Endothelial cell of umbilical vein (primary cell): Measurements from ENCODE around the gene CELF2. TPM values are rescaled to one million over a fixed set of nuclear protein-coding genes. Genes with fewer than 3 reads are reported as not detected.

Experiments used
- BruUV-seq: library from RNA; stranded (reverse); fragments of 400-500 nt; replicated peaks from 2 replicates; lab custom pipeline; 2021; lab: Mats Ljungman, UMichigan
- CTCF ChIA-PET: fragments of 300-600, 350-600 bp; sonication (Branson Sonifier 250); formaldehyde crosslinking; loops from one replicate; lab custom pipeline; 2021; ENCODE audit warnings: antibody characterized with exemption, inconsistent platforms; lab: Charles Lee
- POLR2A ChIA-PET: fragments of 300-600, 350-600 bp; sonication (Branson Sonifier 250); formaldehyde crosslinking; loops from one replicate; lab custom pipeline; 2021; ENCODE audit warnings: antibody characterized with exemption, inconsistent platforms; lab: Charles Lee
- DNase-seq: peaks from one replicate; pipeline ENCODE4 v3.0.0-alpha.2; 2011; ENCODE audit warnings: low read depth, low spot score
- FAIRE-seq: peaks from 2 replicates; lab custom pipeline; 2011; peaks lifted over from hg19 to GRCh38; lab: Jason Lieb, UNC
- H2AFZ ChIP-seq: 2 replicates; pipeline ENCODE4 v1.6.0; 2012; ENCODE audit warnings: low read depth, low read length, control low read depth, inconsistent platforms
- H3K27ac ChIP-seq: 2 replicates; pipeline ENCODE4 v1.5.1; 2011; ENCODE audit warnings: low read depth, mild to moderate bottlenecking, control low read depth, low read length, moderate library complexity; ENCODE audit not compliant: insufficient read depth
- H3K27me3 ChIP-seq, 2 experiments: 2 replicates each; pipeline versions ENCODE4 v1.6.0 to v1.6.1; 2011; ENCODE audit warnings: low read length in 2 of 2, mixed read lengths in 1 of 2; ENCODE audit not compliant: control insufficient read depth in 2 of 2, insufficient read depth in 2 of 2
- H3K36me3 ChIP-seq, 2 experiments: 2 replicates in 1 of 2; 3 replicates in 1 of 2; pipeline ENCODE4 v1.5.1; 2011; ENCODE audit warnings: low read length in 2 of 2, mild to moderate bottlenecking in 1 of 2, moderate library complexity in 1 of 2; ENCODE audit not compliant: control insufficient read depth in 2 of 2, insufficient read depth in 2 of 2; ENCODE audit errors: extremely low read depth in 1 of 2
- H3K4me1 ChIP-seq: 3 replicates; pipeline ENCODE4 v1.5.1; 2011; ENCODE audit warnings: mild to moderate bottlenecking, low read length; ENCODE audit not compliant: control insufficient read depth, insufficient read depth; ENCODE audit errors: extremely low read depth
- H3K4me2 ChIP-seq: 2 replicates; pipeline ENCODE4 v1.6.1; 2011; ENCODE audit warnings: low read length, control low read depth, mixed read lengths; ENCODE audit not compliant: insufficient read depth
- H3K4me3 ChIP-seq, 3 experiments: fragments of 200-600 bp in 1 of 3; sonication (generic), shearing (Covaris generic) in 1 of 3; replicated peaks in 1 of 3; 2 replicates each; pipeline ENCODE4 v1.5.1; 2011 to 2016; ENCODE audit warnings: control low read depth in 3 of 3, low read length in 3 of 3, mild to moderate bottlenecking in 2 of 3, inconsistent platforms in 1 of 3, low read depth in 1 of 3, moderate library complexity in 1 of 3; ENCODE audit not compliant: insufficient read depth in 1 of 3
- H3K79me2 ChIP-seq: 2 replicates; pipeline ENCODE4 v1.6.0; 2012; ENCODE audit warnings: low read length, inconsistent platforms; ENCODE audit not compliant: control insufficient read depth, insufficient read depth
- H3K9ac ChIP-seq: replicated peaks from 2 replicates; pipeline ENCODE3; 2011; ENCODE audit warnings: low read length, control low read depth; ENCODE audit not compliant: insufficient read depth; ENCODE audit errors: extremely low read depth
- H3K9me1 ChIP-seq: replicated peaks from 3 replicates; pipeline ENCODE4 v1.6.0; 2011; ENCODE audit warnings: mild to moderate bottlenecking, low read length; ENCODE audit not compliant: control insufficient read depth, insufficient read depth; ENCODE audit errors: extremely low read depth
- H3K9me3 ChIP-seq: replicated peaks from 2 replicates; pipeline ENCODE4 v1.5.1; 2012; ENCODE audit warnings: low read length, inconsistent platforms; ENCODE audit not compliant: control insufficient read depth, insufficient read depth
- H4K20me1 ChIP-seq: replicated peaks from 2 replicates; pipeline ENCODE3; 2011; ENCODE audit warnings: mild to moderate bottlenecking, low read length; ENCODE audit not compliant: control insufficient read depth, insufficient read depth; ENCODE audit errors: extremely low read depth
- EZH2 ChIP-seq: IDR thresholded peaks from 2 replicates; pipeline ENCODE4 v1.6.1; 2012; ENCODE audit warnings: borderline replicate concordance, low read depth, mild to moderate bottlenecking, moderate library complexity, low read length, inconsistent platforms; ENCODE audit not compliant: severe bottlenecking
- FOS ChIP-seq: IDR thresholded peaks from 2 replicates; pipeline ENCODE4 v1.6.1; 2011; ENCODE audit warnings: mild to moderate bottlenecking, low read length, moderate library complexity, borderline replicate concordance; ENCODE audit not compliant: insufficient read depth
- GATA2 ChIP-seq: IDR thresholded peaks from 2 replicates; pipeline ENCODE4 v1.7.0; 2011; ENCODE audit warnings: low read depth, mild to moderate bottlenecking, moderate library complexity, mixed read lengths, low read length; ENCODE audit not compliant: insufficient read length, insufficient read depth
- JUN ChIP-seq: IDR thresholded peaks from 2 replicates; pipeline ENCODE4 v1.6.1; 2011; ENCODE audit warnings: borderline replicate concordance, low read depth; ENCODE audit not compliant: insufficient read length, insufficient read depth
- MYC ChIP-seq: IDR thresholded peaks from one replicate; pipeline ENCODE4 v1.6.1; 2011; ENCODE audit warnings: mild to moderate bottlenecking, low read depth, low read length
- POLR2A ChIP-seq: IDR thresholded peaks from 2 replicates; pipeline ENCODE4 v1.6.1; 2012; ENCODE audit warnings: low read depth, mild to moderate bottlenecking, control low read depth, low read length
- POLR2AphosphoS5 ChIP-seq: IDR thresholded peaks from 2 replicates; pipeline ENCODE4 v1.6.1; 2012; ENCODE audit warnings: low read depth, mild to moderate bottlenecking, control low read depth, low read length, moderate library complexity; ENCODE audit not compliant: insufficient read depth
- dilution Hi-C: fragments of 300-500 bp; cut with MboI; formaldehyde crosslinking; loops from one replicate; pipeline ENCODE4 v1.15.0; 2019; ENCODE audit warnings: low sequenced_read_pairs; ENCODE audit not compliant: extremely low pct_ligation_motif_present
- intact Hi-C: fragments of 100-400 bp; cut with micrococcal nuclease; formaldehyde crosslinking; loops from one replicate; pipeline ENCODE4 v1.10.0; 2022
- polyA plus RNA-seq, 4 experiments: library from polyadenylated mRNA; depleted of rRNA in 3 of 4; stranded (reverse) in 3 of 4; unstranded in 1 of 4; fragments of >200 nt; gene quantifications; 2 replicates each; pipeline versions ENCODE4 v1.2.1 to v1.2.3, GENCODE V29; 2011 to 2012; ENCODE audit warnings: missing spikeins in 1 of 4
- total RNA-seq: library from RNA; stranded (reverse); gene quantifications from 2 replicates; pipeline ENCODE4 v1.2.3, GENCODE V29; 2021
- TF ChIP-seq, protein P1 (sequence below): IDR thresholded peaks from 2 replicates; pipeline ENCODE4 v1.6.1; 2011; ENCODE audit not compliant: insufficient read depth, insufficient read length
- TF ChIP-seq, protein P2 (sequence below), 2 donors: IDR thresholded peaks; 1 replicate in 1 of 2; 2 replicates in 1 of 2; pipeline ENCODE4 v1.5.1; 2011; ENCODE audit warnings: low read length in 2 of 2, mild to moderate bottlenecking in 2 of 2, moderate library complexity in 2 of 2, control low read depth in 1 of 2, inconsistent platforms in 1 of 2, low read depth in 1 of 2; ENCODE audit not compliant: insufficient read depth in 1 of 2; ENCODE audit errors: extremely low read depth in 1 of 2

Gene CELF2
- total and polyA plus RNA-seq, 2 donors (not counting 3 experiments of a cell fraction or from before 2014, with no cell fraction given), result 21.6 to 42.6 TPM

DNA sequence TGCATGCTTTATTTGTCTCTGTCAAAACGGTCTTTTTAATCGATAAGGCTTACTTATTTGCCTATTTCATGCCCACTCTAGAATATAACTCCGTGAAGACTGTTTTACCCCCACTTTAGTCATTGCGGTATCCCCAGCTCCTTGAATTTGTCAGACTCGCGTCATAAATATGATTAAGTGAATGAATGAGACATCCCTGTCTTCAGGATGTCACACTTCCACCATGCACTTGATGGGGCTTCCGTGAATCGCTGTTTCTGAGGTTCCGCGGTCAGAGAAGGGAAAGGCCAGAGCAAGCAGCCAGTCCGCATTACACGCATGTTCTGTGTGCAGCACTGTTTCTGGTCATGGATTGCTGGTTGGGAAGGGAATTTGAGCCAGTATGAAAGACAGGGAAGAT lies 138.8 kb downstream of the CELF2 start:
- no peaks in the 10 kb centered on the region for H3K79me2 ChIP-seq
- DNase-seq, result no peak

More for the DNA sequence above, 138.8 kb downstream of the CELF2 start:
- Histone ChIP-seq H3K9ac (no peak overlapping the region), H3K36me3 (no peaks in the 10 kb centered on the region), H4K20me1 (no peaks in the 10 kb centered on the region), H2AFZ (no peak overlapping the region), H3K4me3 (no peak overlapping the region), H3K27ac (no peak overlapping the region), H3K9me1 (no peaks in the 10 kb centered on the region), H3K4me2 (no peak overlapping the region), H3K9me3 (no peaks in the 10 kb centered on the region), H3K4me1 (no peaks in the 10 kb centered on the region), H3K27me3 (no peaks in the 10 kb centered on the region)
- FAIRE-seq, result no peak
- dilution Hi-C loops, result no loop called here
- TF ChIP-seq JUN (no peak), MYC (no peak), EZH2 (no peak), POLR2AphosphoS5 (no peak), POLR2A (no peak), FOS (no peak), GATA2 (no peak)
- TF ChIP-seq, protein P1, sequence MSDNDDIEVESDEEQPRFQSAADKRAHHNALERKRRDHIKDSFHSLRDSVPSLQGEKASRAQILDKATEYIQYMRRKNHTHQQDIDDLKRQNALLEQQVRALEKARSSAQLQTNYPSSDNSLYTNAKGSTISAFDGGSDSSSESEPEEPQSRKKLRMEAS, result no peak
- TF ChIP-seq, protein P2, sequence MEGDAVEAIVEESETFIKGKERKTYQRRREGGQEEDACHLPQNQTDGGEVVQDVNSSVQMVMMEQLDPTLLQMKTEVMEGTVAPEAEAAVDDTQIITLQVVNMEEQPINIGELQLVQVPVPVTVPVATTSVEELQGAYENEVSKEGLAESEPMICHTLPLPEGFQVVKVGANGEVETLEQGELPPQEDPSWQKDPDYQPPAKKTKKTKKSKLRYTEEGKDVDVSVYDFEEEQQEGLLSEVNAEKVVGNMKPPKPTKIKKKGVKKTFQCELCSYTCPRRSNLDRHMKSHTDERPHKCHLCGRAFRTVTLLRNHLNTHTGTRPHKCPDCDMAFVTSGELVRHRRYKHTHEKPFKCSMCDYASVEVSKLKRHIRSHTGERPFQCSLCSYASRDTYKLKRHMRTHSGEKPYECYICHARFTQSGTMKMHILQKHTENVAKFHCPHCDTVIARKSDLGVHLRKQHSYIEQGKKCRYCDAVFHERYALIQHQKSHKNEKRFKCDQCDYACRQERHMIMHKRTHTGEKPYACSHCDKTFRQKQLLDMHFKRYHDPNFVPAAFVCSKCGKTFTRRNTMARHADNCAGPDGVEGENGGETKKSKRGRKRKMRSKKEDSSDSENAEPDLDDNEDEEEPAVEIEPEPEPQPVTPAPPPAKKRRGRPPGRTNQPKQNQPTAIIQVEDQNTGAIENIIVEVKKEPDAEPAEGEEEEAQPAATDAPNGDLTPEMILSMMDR (IDR thresholded peaks at IDR 0.05; ENCODE audit: extremely low read depth in 1 of 2, insufficient read depth in 1 of 2, low read depth in 1 of 2, low read length in 2 of 2), result no peak
- BruUV-seq, result no TSS peak
- POLR2A ChIA-PET, result no interaction called here
- intact Hi-C loops, result no loop called here
- CTCF ChIA-PET, result no interaction called here
